ENCODE measurements around the gene SLC25A41.

DNA sequence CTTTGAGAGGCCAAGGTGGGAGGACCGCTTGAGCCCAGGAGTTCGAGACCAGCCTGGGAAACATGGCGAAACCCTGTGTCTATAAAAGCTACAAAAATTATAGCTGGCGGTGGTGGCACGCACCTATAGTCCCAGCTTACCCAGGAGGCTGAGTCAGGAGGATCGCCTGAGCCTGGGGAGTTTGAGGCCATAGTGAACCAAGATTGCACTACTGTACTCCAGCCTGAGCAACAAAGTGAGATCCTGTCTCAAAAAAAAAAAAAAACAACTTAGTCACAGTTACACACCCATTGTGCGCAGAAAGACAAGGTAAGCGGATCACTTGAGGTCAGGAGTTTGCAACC lies 48.8 kb upstream of the SLC25A41 start:
- TF ChIP-seq, protein P1, sequence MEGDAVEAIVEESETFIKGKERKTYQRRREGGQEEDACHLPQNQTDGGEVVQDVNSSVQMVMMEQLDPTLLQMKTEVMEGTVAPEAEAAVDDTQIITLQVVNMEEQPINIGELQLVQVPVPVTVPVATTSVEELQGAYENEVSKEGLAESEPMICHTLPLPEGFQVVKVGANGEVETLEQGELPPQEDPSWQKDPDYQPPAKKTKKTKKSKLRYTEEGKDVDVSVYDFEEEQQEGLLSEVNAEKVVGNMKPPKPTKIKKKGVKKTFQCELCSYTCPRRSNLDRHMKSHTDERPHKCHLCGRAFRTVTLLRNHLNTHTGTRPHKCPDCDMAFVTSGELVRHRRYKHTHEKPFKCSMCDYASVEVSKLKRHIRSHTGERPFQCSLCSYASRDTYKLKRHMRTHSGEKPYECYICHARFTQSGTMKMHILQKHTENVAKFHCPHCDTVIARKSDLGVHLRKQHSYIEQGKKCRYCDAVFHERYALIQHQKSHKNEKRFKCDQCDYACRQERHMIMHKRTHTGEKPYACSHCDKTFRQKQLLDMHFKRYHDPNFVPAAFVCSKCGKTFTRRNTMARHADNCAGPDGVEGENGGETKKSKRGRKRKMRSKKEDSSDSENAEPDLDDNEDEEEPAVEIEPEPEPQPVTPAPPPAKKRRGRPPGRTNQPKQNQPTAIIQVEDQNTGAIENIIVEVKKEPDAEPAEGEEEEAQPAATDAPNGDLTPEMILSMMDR (IDR thresholded peaks at IDR 0.05): no peak
- no peak for TF ChIP-seq POLR2A (IDR thresholded peaks at IDR 0.05)

Measured in right lobe of liver (tissue), 4 donors.